HepG2 (cell line): ENCODE measurements around the gene OR1S1. TPM values are rescaled to one million over a fixed set of nuclear protein-coding genes. Genes with fewer than 3 reads are reported as not detected.

Experiments
- ATAC-seq: fragments of 200-7000 bp; cut with Tn5 transposase; 3 replicates; pipeline ENCODE4 v1.9.1; 2020; ENCODE audit warnings: mild to moderate bottlenecking, moderate library complexity
- BruUV-seq: library from RNA; stranded (reverse); fragments of 400-500 nt; replicated peaks from 2 replicates; lab custom pipeline; 2021; lab: Mats Ljungman, UMichigan
- CTCF ChIA-PET: fragments of 300-600 bp; formaldehyde crosslinking; extraction: SDS; loops from one replicate; lab custom pipeline; 2021; ENCODE audit warnings: low total read pairs, inconsistent platforms, low intra/inter-chr PET ratio; lab: Yijun Ruan, JAX
- POLR2A ChIA-PET: fragments of 350-600 bp; sonication (Branson Sonifier 250); formaldehyde crosslinking; loops from one replicate; lab custom pipeline; 2020; ENCODE audit warnings: antibody characterized with exemption, inconsistent platforms; lab: Yijun Ruan, JAX
- DNase-seq: peaks from one replicate; pipeline ENCODE4 v3.0.0-alpha.2; 2015; ENCODE audit warnings: low spot score
- FAIRE-seq: peaks from 3 replicates; lab custom pipeline; 2011; peaks lifted over from hg19 to GRCh38; lab: Jason Lieb, UNC
- H2AFZ ChIP-seq: one replicate; pipeline ENCODE4 v1.6.1; 2011; ENCODE audit warnings: low read length, inconsistent platforms
- H3K27ac ChIP-seq: fragments of 300-600 bp; 3 replicates; pipeline ENCODE4 v1.8.0; 2011; ENCODE audit warnings: mixed run types, mild to moderate bottlenecking, mixed read lengths, low read length, inconsistent platforms; ENCODE audit not compliant: insufficient read depth; ENCODE audit errors: extremely low read length
- H3K27me3 ChIP-seq, 2 experiments: fragments of 200-600 bp in 1 of 2; 2 replicates in 1 of 2; 3 replicates in 1 of 2; pipeline versions ENCODE4 v1.6.0 to v1.8.0; 2011; ENCODE audit warnings: low read length in 2 of 2, mild to moderate bottlenecking in 2 of 2, moderate library complexity in 2 of 2, inconsistent platforms in 1 of 2; ENCODE audit not compliant: insufficient read depth in 2 of 2, control insufficient read depth in 1 of 2
- H3K36me3 ChIP-seq, 2 experiments: fragments of 200-600 bp in 1 of 2; replicated peaks in 1 of 2; 2 replicates in 1 of 2; 3 replicates in 1 of 2; pipeline versions ENCODE4 v1.5.1 to v1.8.0; 2011; ENCODE audit warnings: low read length in 2 of 2, inconsistent platforms in 1 of 2; ENCODE audit not compliant: insufficient read depth in 2 of 2, control insufficient read depth in 1 of 2
- H3K4me1 ChIP-seq: 2 replicates; pipeline ENCODE4 v1.5.1; 2012; ENCODE audit warnings: low read length, inconsistent platforms; ENCODE audit not compliant: insufficient read depth
- H3K4me2 ChIP-seq: 2 replicates; pipeline ENCODE4 v1.6.0; 2011; ENCODE audit warnings: low read depth, low read length, inconsistent platforms
- H3K4me3 ChIP-seq, 3 experiments: fragments of 200-600 bp in 1 of 3; sonication (generic), shearing (Covaris generic) in 1 of 3; replicated peaks in 1 of 3; 2 replicates each; pipeline ENCODE4 v1.5.1; 2011 to 2016; ENCODE audit warnings: low read length in 3 of 3, inconsistent platforms in 2 of 3, low read depth in 2 of 3, mild to moderate bottlenecking in 2 of 3, control low read depth in 1 of 3, mixed read lengths in 1 of 3; ENCODE audit not compliant: insufficient read depth in 1 of 3
- H3K79me2 ChIP-seq: one replicate; pipeline ENCODE4 v1.6.1; 2011; ENCODE audit warnings: low read length, inconsistent platforms; ENCODE audit not compliant: insufficient read depth
- H3K9ac ChIP-seq: 2 replicates; pipeline ENCODE4 v1.6.0; 2011; ENCODE audit warnings: mild to moderate bottlenecking, low read depth, low read length, inconsistent platforms; ENCODE audit not compliant: insufficient read depth
- H3K9me3 ChIP-seq: 2 replicates; pipeline ENCODE4 v1.5.1; 2012; ENCODE audit warnings: mild to moderate bottlenecking, low read length
- H4K20me1 ChIP-seq: 2 replicates; pipeline ENCODE4 v1.6.0; 2011; ENCODE audit warnings: inconsistent platforms, mild to moderate bottlenecking, low read length, moderate library complexity; ENCODE audit not compliant: insufficient read depth
- CAMTA2 ChIP-seq: sonication (generic); formaldehyde crosslinking; IDR thresholded peaks from 2 replicates; pipeline ENCODE4 v1.4.0; 2020; ENCODE audit warnings: mild to moderate bottlenecking, missing genetic modification reagents, borderline replicate concordance
- CERS6 ChIP-seq: sonication (generic); formaldehyde crosslinking; IDR thresholded peaks from 2 replicates; pipeline ENCODE4 v1.5.0; 2020; ENCODE audit warnings: missing genetic modification reagents
- CSRNP1 ChIP-seq: sonication (generic); formaldehyde crosslinking; IDR thresholded peaks from 2 replicates; pipeline ENCODE4 v1.8.1; 2023; ENCODE audit warnings: mild to moderate bottlenecking, missing genetic modification reagents
- DPF2 ChIP-seq: sonication (generic); formaldehyde crosslinking; IDR thresholded peaks from 2 replicates; pipeline ENCODE4 v1.4.0; 2020; ENCODE audit warnings: mild to moderate bottlenecking, low read depth, missing genetic modification reagents, borderline replicate concordance
- GATAD2A ChIP-seq: IDR thresholded peaks from 2 replicates; pipeline ENCODE4 v1.6.1; 2016
- MAFF ChIP-seq: IDR thresholded peaks from 2 replicates; pipeline ENCODE4 v1.6.1; 2011; ENCODE audit warnings: low read depth, low read length, improper control_type of control experiment
- MAFK ChIP-seq, 2 experiments: IDR thresholded peaks in 1 of 2; conservative IDR thresholded peaks in 1 of 2; 2 replicates each; pipeline ENCODE4 v1.6.1; 2011; ENCODE audit warnings: improper control_type of control experiment in 2 of 2, low read length in 2 of 2
- MNT ChIP-seq: fragments of 450-650 bp; IDR thresholded peaks from 2 replicates; pipeline ENCODE4 v1.6.1; 2016
- ZBTB3 ChIP-seq: sonication (generic); formaldehyde crosslinking; IDR thresholded peaks from 2 replicates; pipeline ENCODE4 v1.4.0; 2020; ENCODE audit warnings: low read depth, mild to moderate bottlenecking, moderate library complexity, missing genetic modification reagents, borderline replicate concordance
- ZNF10 ChIP-seq: sonication (generic); formaldehyde crosslinking; IDR thresholded peaks from 2 replicates; pipeline ENCODE4 v1.4.0; 2020; ENCODE audit warnings: mild to moderate bottlenecking, low read depth, missing genetic modification reagents, borderline replicate concordance
- ZNF335 ChIP-seq: sonication (generic); formaldehyde crosslinking; IDR thresholded peaks from 2 replicates; pipeline ENCODE4 v1.4.0; 2020; ENCODE audit warnings: missing genetic modification reagents
- ZNF441 ChIP-seq: sonication (generic); formaldehyde crosslinking; IDR thresholded peaks from 2 replicates; pipeline ENCODE4 v1.7.0; 2021; ENCODE audit warnings: missing genetic modification reagents, borderline replicate concordance
- ZNF451 ChIP-seq: sonication (generic); formaldehyde crosslinking; IDR thresholded peaks from 2 replicates; pipeline ENCODE4 v1.5.0; 2020; ENCODE audit warnings: mild to moderate bottlenecking, missing genetic modification reagents
- WGBS: methylation state at CpG from one replicate; pipeline ENCODE4 v1.1.6; 2017; ENCODE audit warnings: low lambda C conversion rate; 5-methylcytosine and 5-hydroxymethylcytosine counted together
- in situ Hi-C: cut with HindIII; loops from 2 replicates; pipeline ENCODE4 v1.10.0; 2017; ENCODE audit warnings: low pct_unique_long_range_greater_than_20kb; ENCODE audit not compliant: extremely low pct_ligation_motif_present
- intact Hi-C: fragments of 100-400 bp; cut with micrococcal nuclease; formaldehyde crosslinking; loops from one replicate; pipeline ENCODE4 v1.10.0; 2022; ENCODE audit not compliant: unreplicated experiment
- polyA plus RNA-seq, 8 experiments: library from polyadenylated mRNA; depleted of rRNA in 3 of 8; stranded (reverse) in 7 of 8; unstranded in 1 of 8; fragments of >200 nt; fragmentation: Illumina TruSeq in 4 of 8; extraction: Trizol in 4 of 8; gene quantifications; 2 replicates each; pipeline versions ENCODE4 v1.2.1 to v1.2.3, GENCODE V29; 2011 to 2016; ENCODE audit warnings: low read depth in 4 of 8, missing spikeins in 1 of 8, mixed read lengths in 1 of 8; ENCODE audit not compliant: insufficient read depth in 1 of 8
- total RNA-seq, 5 experiments: library from RNA; depleted of rRNA; stranded (reverse); fragments of >200 nt; fragmentation: Illumina TruSeq; extraction: Trizol; gene quantifications; 2 replicates each; pipeline ENCODE4 v1.2.3, GENCODE V29; 2016; ENCODE audit warnings: low read depth in 1 of 5
- TF ChIP-seq, protein P1 (sequence below): sonication (generic); formaldehyde crosslinking; IDR thresholded peaks from 2 replicates; pipeline ENCODE4 v1.8.1; 2023; ENCODE audit warnings: missing genetic modification reagents, inconsistent platforms, borderline replicate concordance

OR1S1 gene
- total and polyA plus RNA-seq, 2 of the 13 experiments (the other 11 are each of a cell fraction or from before 2014, with no cell fraction given): not detected

DNA sequence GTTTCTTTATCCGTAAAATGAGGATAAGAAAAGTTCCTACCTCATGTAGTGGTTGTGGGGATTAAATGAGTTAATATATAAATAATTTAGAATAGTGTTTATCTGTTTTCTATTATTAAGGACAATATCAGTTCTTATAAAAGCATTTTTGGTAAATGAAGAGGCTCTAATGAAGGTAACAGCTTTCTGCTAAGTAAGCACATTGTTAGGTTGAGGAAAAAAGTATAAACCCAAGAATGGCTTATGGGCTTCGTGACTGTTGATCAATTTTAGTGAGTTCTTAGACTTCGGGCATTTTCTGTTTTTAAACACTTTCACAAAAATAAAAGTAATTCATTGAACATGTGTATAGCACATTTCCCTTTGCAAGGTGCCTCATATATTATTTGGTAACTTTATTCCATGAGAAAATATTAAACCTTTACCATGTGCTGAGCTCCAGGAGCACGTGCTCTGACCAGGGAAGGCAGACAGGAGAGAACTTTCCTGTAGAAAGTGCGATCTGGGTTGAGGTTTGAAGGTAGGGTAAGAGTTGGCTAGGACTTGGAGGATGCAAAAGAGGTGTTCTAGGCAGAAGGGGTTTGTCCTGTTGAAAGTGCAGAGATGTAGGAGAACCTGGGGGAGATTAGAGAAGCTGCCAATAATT is 35.0 kb upstream of the OR1S1 start:
- no peak overlapping the region for H3K4me3 ChIP-seq
- no peak for ATAC-seq
- TF ChIP-seq, protein P1, sequence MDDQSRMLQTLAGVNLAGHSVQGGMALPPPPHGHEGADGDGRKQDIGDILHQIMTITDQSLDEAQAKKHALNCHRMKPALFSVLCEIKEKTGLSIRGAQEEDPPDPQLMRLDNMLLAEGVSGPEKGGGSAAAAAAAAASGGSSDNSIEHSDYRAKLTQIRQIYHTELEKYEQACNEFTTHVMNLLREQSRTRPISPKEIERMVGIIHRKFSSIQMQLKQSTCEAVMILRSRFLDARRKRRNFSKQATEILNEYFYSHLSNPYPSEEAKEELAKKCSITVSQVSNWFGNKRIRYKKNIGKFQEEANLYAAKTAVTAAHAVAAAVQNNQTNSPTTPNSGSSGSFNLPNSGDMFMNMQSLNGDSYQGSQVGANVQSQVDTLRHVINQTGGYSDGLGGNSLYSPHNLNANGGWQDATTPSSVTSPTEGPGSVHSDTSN (CRISPR knock-in tag): no peak
- TF ChIP-seq CAMTA2 (CRISPR knock-in tag) (no peak), GATAD2A (no peak), MNT (peak; percentile 98), ZBTB3 (no peak), CERS6 (CRISPR knock-in tag) (no peak), MAFF (peak; percentile 65; the same call in 1 of the 2 replicates), ZNF441 (CRISPR knock-in tag) (no peak), DPF2 (CRISPR knock-in tag) (no peak), MAFK (conservative IDR thresholded peaks at IDR 0.05 in 1 of 2, IDR thresholded peaks at IDR 0.05 in 1 of 2; ENCODE audit: low read length in 2 of 2) (peak; percentile 66 to 75), ZNF451 (no peak), ZNF10 (CRISPR knock-in tag) (no peak), ZNF335 (no peak), CSRNP1 (CRISPR knock-in tag) (no peak)
- TF ChIP-seq, all 625 proteins: peak for 3
- Histone ChIP-seq H3K4me2 (no peak overlapping the region), H4K20me1 (no peaks in the 10 kb centered on the region), H3K79me2 (no peaks in the 10 kb centered on the region), H3K9ac (no peak overlapping the region), H3K27ac (no peak overlapping the region), H3K4me1 (peaks cover 14% of the 10 kb centered on the region; the same call in 1 of the 2 replicates), H3K27me3 (no peaks in the 10 kb centered on the region), H2AFZ (no peak overlapping the region), H3K36me3 (no peaks in the 10 kb centered on the region), H3K9me3 (no peaks in the 10 kb centered on the region)
- no peak for DNase-seq
- in situ Hi-C loops (no loop called here), intact Hi-C loops (no loop called here)
- ChIA-PET POLR2A (no interaction called here), CTCF (no interaction called here)
- no TSS peak for BruUV-seq
- FAIRE-seq: no peak
- 28% methylated on average over 5 of the region's 5 CpGs for WGBS
